ENCODE results near the gene SNRPA.
A peak's percentile ranks its signal among the peaks of the same experiment; 100 is the strongest.

Gene SNRPA

GRCh38 chr19:40800997-40801377 is 50.0 kb downstream of the SNRPA start:
- no peak overlapping the region for H2BK15ac ChIP-seq (ENCODE audit: low read length)
- no peaks in the 10 kb centered on the region for H3K9me3 ChIP-seq (replicated peaks in 1 of 2; ENCODE audit: control insufficient read depth in 2 of 2, insufficient read depth in 1 of 2, low read depth in 1 of 2, low read length in 2 of 2)
- no peak overlapping the region for H3K14ac ChIP-seq (ENCODE audit: low read length)
- H3K9ac ChIP-seq (ENCODE audit: low read depth, low read length, poor library complexity): peak overlapping the region; percentile 78
- H3K23ac ChIP-seq (ENCODE audit: low read depth, low read length, poor library complexity): peak overlapping the region; percentile 94
- H2BK120ac ChIP-seq (ENCODE audit: low read depth, low read length): no peak overlapping the region
- peak overlapping the region; percentile 91 to 98 for H3K4me3 ChIP-seq (ENCODE audit: low read length in 2 of 2)
- no peak overlapping the region for H3K4me2 ChIP-seq (ENCODE audit: insufficient read depth, low read length, poor library complexity, severe bottlenecking)
- no peak overlapping the region for H3K18ac ChIP-seq (ENCODE audit: low read length)
- WGBS, 2 donors (ENCODE audit: extremely low coverage in 2 of 2, insufficient read length in 2 of 2, insufficient replicate concordance in 1 of 2): no CpG with 5 or more reads among the region's 27 CpGs
- H2BK12ac ChIP-seq (ENCODE audit: low read length): no peak overlapping the region
- no peak overlapping the region for H4K8ac ChIP-seq (ENCODE audit: low read depth, low read length)
- H3K36me3 ChIP-seq (replicated peaks in 1 of 2; ENCODE audit: control insufficient read depth in 2 of 2, insufficient read depth in 2 of 2, low read length in 2 of 2): peaks cover 31 to 61% of the 10 kb centered on the region in 2 donors
- H3K4ac ChIP-seq (ENCODE audit: low read length): no peak overlapping the region
- H3K79me1 ChIP-seq (ENCODE audit: low read depth, low read length): peaks cover 29% of the 10 kb centered on the region
- no peak overlapping the region for H4K91ac ChIP-seq (ENCODE audit: low read depth, low read length, poor library complexity)
- no peak overlapping the region for H2AK5ac ChIP-seq (ENCODE audit: low read depth, low read length)
- H3K27ac ChIP-seq (replicated peaks; ENCODE audit: low read length): no peak overlapping the region
- no peak overlapping the region for H2AFZ ChIP-seq (ENCODE audit: low read length)
- no peaks in the 10 kb centered on the region for H3K27me3 ChIP-seq (ENCODE audit: control insufficient read depth in 3 of 3, insufficient read depth in 3 of 3, low read depth in 1 of 3, low read length in 3 of 3)
- DNase-seq (ENCODE audit: low spot score): no peak
- H3K4me1 ChIP-seq (ENCODE audit: control insufficient read depth in 2 of 2, insufficient read depth in 1 of 2, low read depth in 1 of 2, low read length in 2 of 2): peaks cover 37 to 47% of the 10 kb centered on the region in 2 donors
- H2BK5ac ChIP-seq (ENCODE audit: low read length): no peak overlapping the region

- Histone ChIP-seq H3K36me3 (replicated peaks in 1 of 2; ENCODE audit: control insufficient read depth in 2 of 2, insufficient read depth in 2 of 2, low read length in 2 of 2) (peaks cover 31 to 63% of the 10 kb centered on the region in 2 donors), H3K4me3 (ENCODE audit: low read length in 2 of 2) (peak overlapping the region; percentile 91 to 98)
Measured at GRCh38 chr19:40801426-40802299, 50.7 kb downstream of the SNRPA start.

GRCh38 chr19:40802300-40803169 is 51.5 kb downstream of the SNRPA start:
- WGBS, 2 donors (ENCODE audit: extremely low coverage in 2 of 2, insufficient read length in 2 of 2, insufficient replicate concordance in 1 of 2): no CpG with 5 or more reads among the region's 11 CpGs
- H3K36me3 ChIP-seq (replicated peaks in 1 of 2; ENCODE audit: control insufficient read depth in 2 of 2, insufficient read depth in 2 of 2, low read length in 2 of 2): peaks cover 32 to 70% of the 10 kb centered on the region in 2 donors
- H4K91ac ChIP-seq (ENCODE audit: low read depth, low read length, poor library complexity): no peak overlapping the region
- no peaks in the 10 kb centered on the region for H3K9me3 ChIP-seq (replicated peaks in 1 of 2; ENCODE audit: control insufficient read depth in 2 of 2, insufficient read depth in 1 of 2, low read depth in 1 of 2, low read length in 2 of 2)
- peak overlapping the region in 1 of 2 donors; percentile 11 for H3K4me3 ChIP-seq (ENCODE audit: low read length in 2 of 2)
- H2BK12ac ChIP-seq (ENCODE audit: low read length): no peak overlapping the region
- H2AK5ac ChIP-seq (ENCODE audit: low read depth, low read length): no peak overlapping the region
- H3K14ac ChIP-seq (ENCODE audit: low read length): no peak overlapping the region
- H2BK120ac ChIP-seq (ENCODE audit: low read depth, low read length): no peak overlapping the region
- no peak overlapping the region for H3K4ac ChIP-seq (ENCODE audit: low read length)
- H3K4me2 ChIP-seq (ENCODE audit: insufficient read depth, low read length, poor library complexity, severe bottlenecking): no peak overlapping the region
- H3K27ac ChIP-seq (replicated peaks; ENCODE audit: low read length): no peak overlapping the region
- DNase-seq (ENCODE audit: low spot score): no peak
- no peak overlapping the region for H4K8ac ChIP-seq (ENCODE audit: low read depth, low read length)
- H3K18ac ChIP-seq (ENCODE audit: low read length): no peak overlapping the region
- H2BK5ac ChIP-seq (ENCODE audit: low read length): peak overlapping the region; percentile 2
- H2BK15ac ChIP-seq (ENCODE audit: low read length): no peak overlapping the region
- H2AFZ ChIP-seq (ENCODE audit: low read length): no peak overlapping the region
- H3K27me3 ChIP-seq (ENCODE audit: control insufficient read depth in 3 of 3, insufficient read depth in 3 of 3, low read depth in 1 of 3, low read length in 3 of 3): no peaks in the 10 kb centered on the region
- peaks cover 33% of the 10 kb centered on the region for H3K79me1 ChIP-seq (ENCODE audit: low read depth, low read length)
- H3K4me1 ChIP-seq (ENCODE audit: control insufficient read depth in 2 of 2, insufficient read depth in 1 of 2, low read depth in 1 of 2, low read length in 2 of 2): peaks cover 47 to 58% of the 10 kb centered on the region in 2 donors
- peak overlapping the region; percentile 78 for H3K9ac ChIP-seq (ENCODE audit: low read depth, low read length, poor library complexity)
- peak overlapping the region; percentile 29 for H3K23ac ChIP-seq (ENCODE audit: low read depth, low read length, poor library complexity)

More at GRCh38 chr19:40801426-40802299, 50.7 kb downstream of the SNRPA start:
- no peak overlapping the region for H3K18ac ChIP-seq (ENCODE audit: low read length)
- H3K27ac ChIP-seq (replicated peaks; ENCODE audit: low read length): no peak overlapping the region
- peak overlapping the region; percentile 78 for H3K9ac ChIP-seq (ENCODE audit: low read depth, low read length, poor library complexity)
- no peak overlapping the region for H3K14ac ChIP-seq (ENCODE audit: low read length)
- no peak overlapping the region for H2BK12ac ChIP-seq (ENCODE audit: low read length)
- H4K8ac ChIP-seq (ENCODE audit: low read depth, low read length): no peak overlapping the region
- no peak overlapping the region for H2BK5ac ChIP-seq (ENCODE audit: low read length)
- peaks cover 43 to 53% of the 10 kb centered on the region in 2 donors for H3K4me1 ChIP-seq (ENCODE audit: control insufficient read depth in 2 of 2, insufficient read depth in 1 of 2, low read depth in 1 of 2, low read length in 2 of 2)
- H3K27me3 ChIP-seq (ENCODE audit: control insufficient read depth in 3 of 3, insufficient read depth in 3 of 3, low read depth in 1 of 3, low read length in 3 of 3): no peaks in the 10 kb centered on the region
- H3K4me2 ChIP-seq (ENCODE audit: insufficient read depth, low read length, poor library complexity, severe bottlenecking): no peak overlapping the region
- no peak overlapping the region for H4K91ac ChIP-seq (ENCODE audit: low read depth, low read length, poor library complexity)
- no peak overlapping the region for H2BK120ac ChIP-seq (ENCODE audit: low read depth, low read length)
- WGBS, 2 donors (ENCODE audit: extremely low coverage in 2 of 2, insufficient read length in 2 of 2, insufficient replicate concordance in 1 of 2): no CpG with 5 or more reads among the region's 13 CpGs
- no peak for DNase-seq (ENCODE audit: low spot score)
- H3K79me1 ChIP-seq (ENCODE audit: low read depth, low read length): peaks cover 29% of the 10 kb centered on the region
- H2AK5ac ChIP-seq (ENCODE audit: low read depth, low read length): no peak overlapping the region
- H3K23ac ChIP-seq (ENCODE audit: low read depth, low read length, poor library complexity): peak overlapping the region; percentile 94
- no peak overlapping the region for H3K4ac ChIP-seq (ENCODE audit: low read length)
- no peak overlapping the region for H2AFZ ChIP-seq (ENCODE audit: low read length)
- no peak overlapping the region for H2BK15ac ChIP-seq (ENCODE audit: low read length)
- H3K9me3 ChIP-seq (replicated peaks in 1 of 2; ENCODE audit: control insufficient read depth in 2 of 2, insufficient read depth in 1 of 2, low read depth in 1 of 2, low read length in 2 of 2): no peaks in the 10 kb centered on the region

Data from neuronal stem cell (in vitro differentiated cells).